Activated CD4-positive, alpha-beta T cell treated with anti-CD3 and anti-CD28 coated beads, Interleukin-2, amount 10 ng/mL, durations not matched to agents 24 days and 14 days (primary cell): ENCODE measurements around the gene EDC4. TPM values are rescaled to one million over a fixed set of nuclear protein-coding genes. Genes with fewer than 3 reads are reported as not detected.
A peak's percentile ranks its signal among the peaks of the same experiment; 100 is the strongest.
"Not testable (repeated sequence)": the region's sequence is repeated elsewhere in the genome, so short reads cannot be mapped to it uniquely, and the experiment has no call there.

Experiments
- DNase-seq: peaks from one replicate; pipeline ENCODE4 v3.0.0; 2022
- H3K27ac Mint-ChIP-seq: one replicate; pipeline ENCODE4 v1.8.0; 2022; ENCODE audit warnings: mild to moderate bottlenecking, mixed read lengths
- H3K27me3 Mint-ChIP-seq: one replicate; pipeline ENCODE4 v1.8.0; 2022; ENCODE audit warnings: mixed read lengths
- H3K36me3 Mint-ChIP-seq: one replicate; pipeline ENCODE4 v1.8.0; 2022; ENCODE audit warnings: low read depth, mild to moderate bottlenecking, mixed read lengths
- H3K4me1 Mint-ChIP-seq: one replicate; pipeline ENCODE4 v1.8.0; 2021; ENCODE audit warnings: mixed read lengths
- H3K4me3 Mint-ChIP-seq: one replicate; pipeline ENCODE4 v1.8.0; 2022; ENCODE audit warnings: mild to moderate bottlenecking, moderate library complexity, mixed read lengths
- H3K9me3 Mint-ChIP-seq: one replicate; pipeline ENCODE4 v1.8.0; 2021; ENCODE audit warnings: mixed read lengths
- intact Hi-C: fragments of 100-400 bp; cut with micrococcal nuclease; formaldehyde crosslinking; loops from one replicate; pipeline ENCODE4 v1.15.1; 2023
- total RNA-seq: library from RNA; stranded (reverse); gene quantifications from 2 replicates; pipeline ENCODE4 v1.2.3, GENCODE V29; 2022

Gene EDC4
- total RNA-seq, 1 donor from 2014 or later, result 112 TPM

DNA sequence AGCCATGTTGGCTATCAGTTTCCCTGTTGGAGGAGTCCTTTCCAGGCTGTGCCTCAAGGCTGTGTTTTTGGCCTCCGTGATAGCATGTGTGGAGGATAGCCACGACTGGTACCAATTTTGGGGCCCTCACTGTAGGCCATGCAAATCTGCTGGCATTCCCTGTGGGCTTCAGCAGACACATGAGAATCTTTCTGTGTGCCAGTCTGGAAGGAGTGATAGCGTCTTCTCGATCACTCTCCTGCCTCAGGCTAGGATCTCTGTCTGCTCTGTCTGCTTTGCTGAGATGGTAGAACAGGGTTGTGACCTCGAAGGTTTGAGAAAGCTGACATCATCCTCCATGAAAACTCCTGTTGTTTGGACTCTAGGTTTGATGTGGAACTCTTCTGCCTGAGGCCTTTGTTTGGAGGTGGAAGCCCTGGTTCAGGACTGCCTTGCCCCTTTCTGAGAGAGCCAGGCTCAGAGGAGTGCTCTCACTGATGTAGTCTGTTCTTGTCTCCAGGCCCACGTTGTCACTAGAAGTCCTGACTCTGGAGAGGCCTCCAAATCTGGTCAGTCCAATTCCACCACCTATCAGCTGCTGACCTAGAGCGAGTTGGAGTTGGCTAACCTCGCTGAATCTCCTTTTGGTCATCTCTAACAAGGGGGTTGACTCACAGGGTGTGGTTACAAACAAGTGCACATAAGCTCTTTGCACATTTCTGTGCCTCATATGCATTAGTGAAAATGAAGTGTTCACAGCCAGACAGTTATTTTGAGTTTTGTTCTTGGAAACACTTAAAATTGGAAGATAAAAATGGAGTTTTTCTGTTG, 12.1 kb upstream of the EDC4 start:
- H3K27me3 Mint-ChIP-seq, result no peaks in the 10 kb centered on the region
- DNase-seq, result no peak
- H3K4me1 Mint-ChIP-seq, result peaks cover 22% of the 10 kb centered on the region
- H3K27ac Mint-ChIP-seq, result peak overlapping the region; percentile 15
- H3K36me3 Mint-ChIP-seq, result peaks cover 22% of the 10 kb centered on the region
- intact Hi-C loops, result no loop called here
- H3K4me3 Mint-ChIP-seq, result no peak overlapping the region
- H3K9me3 Mint-ChIP-seq, result no peaks in the 10 kb centered on the region

DNA sequence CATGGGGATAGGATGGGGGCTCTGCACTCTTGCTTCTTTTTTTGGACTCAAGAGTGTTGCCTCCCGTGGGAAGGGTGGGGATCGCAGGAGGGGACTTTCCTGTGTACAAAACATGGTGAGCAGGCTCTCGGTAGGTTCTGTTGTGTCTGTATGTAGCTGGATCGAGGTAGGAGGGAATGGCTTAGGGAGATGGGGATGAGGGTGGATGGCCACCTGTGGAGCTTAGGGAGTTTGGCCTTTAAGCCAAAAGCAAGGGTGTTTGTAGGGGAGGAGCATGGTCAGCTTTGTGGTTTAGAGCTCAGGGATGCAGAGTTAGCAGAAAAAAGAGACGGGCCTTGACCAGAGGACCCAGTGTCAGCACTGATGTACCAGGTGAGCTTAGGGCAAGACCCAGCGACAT, 11.0 kb upstream of the EDC4 start:
- Mint-ChIP-seq H3K36me3 (peaks cover 29% of the 10 kb centered on the region), H3K27ac (no peak overlapping the region), H3K27me3 (no peaks in the 10 kb centered on the region), H3K9me3 (no peaks in the 10 kb centered on the region), H3K4me1 (peaks cover 22% of the 10 kb centered on the region), H3K4me3 (no peak overlapping the region)
- DNase-seq, result no peak
- intact Hi-C loops, result no loop called here

DNA sequence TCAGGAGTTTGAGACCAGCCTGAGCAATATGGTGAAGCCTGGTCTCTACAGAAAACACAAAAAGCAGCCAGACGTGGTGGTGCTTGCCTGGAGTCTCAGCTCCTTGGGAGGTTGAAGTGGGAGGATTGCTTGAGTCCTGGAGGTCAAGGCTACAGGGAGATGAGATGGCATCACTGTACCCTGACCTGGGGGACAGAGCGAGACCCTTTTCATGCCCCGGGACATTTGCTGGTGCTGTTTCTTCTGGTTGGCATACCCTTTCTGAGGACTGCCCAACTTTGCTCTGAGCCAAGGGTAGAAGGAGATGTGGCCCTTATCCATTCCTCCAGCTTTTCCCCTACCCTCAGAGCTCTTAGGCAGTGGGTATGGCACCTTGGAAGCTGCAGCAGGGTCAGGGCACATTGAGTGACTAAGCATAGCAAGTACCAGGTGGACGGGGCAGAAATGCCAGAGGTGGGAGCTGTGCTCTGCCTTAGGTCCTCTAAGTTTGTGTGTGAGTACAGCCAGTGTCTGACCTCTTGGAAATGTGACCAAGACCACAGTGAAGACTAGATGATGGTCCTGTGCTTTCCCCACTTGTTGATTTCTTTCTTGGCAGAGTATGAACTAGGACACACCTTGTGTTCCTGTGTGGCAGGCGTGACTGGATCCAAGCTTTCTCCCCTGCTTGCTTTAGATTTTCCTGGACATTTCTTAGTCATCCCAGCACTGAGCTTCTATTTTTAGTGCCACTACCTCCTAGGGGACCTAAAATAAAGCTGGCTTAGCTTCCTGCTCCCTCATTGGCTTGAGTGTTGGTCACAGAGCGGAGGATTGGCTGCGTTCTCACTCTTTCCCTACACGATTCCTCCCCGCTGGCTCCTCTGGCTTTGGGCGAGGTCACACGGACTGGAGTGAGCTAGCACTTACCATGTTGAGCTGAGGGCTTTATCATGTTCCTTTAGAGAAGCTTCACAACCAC, 9.9 kb upstream of the EDC4 start:
- intact Hi-C loops, result no loop called here
- Mint-ChIP-seq H3K9me3 (no peaks in the 10 kb centered on the region), H3K4me1 (peaks cover 13% of the 10 kb centered on the region), H3K4me3 (no peak overlapping the region), H3K36me3 (peaks cover 30% of the 10 kb centered on the region), H3K27ac (no peak overlapping the region), H3K27me3 (no peaks in the 10 kb centered on the region)
- no peak for DNase-seq

DNA sequence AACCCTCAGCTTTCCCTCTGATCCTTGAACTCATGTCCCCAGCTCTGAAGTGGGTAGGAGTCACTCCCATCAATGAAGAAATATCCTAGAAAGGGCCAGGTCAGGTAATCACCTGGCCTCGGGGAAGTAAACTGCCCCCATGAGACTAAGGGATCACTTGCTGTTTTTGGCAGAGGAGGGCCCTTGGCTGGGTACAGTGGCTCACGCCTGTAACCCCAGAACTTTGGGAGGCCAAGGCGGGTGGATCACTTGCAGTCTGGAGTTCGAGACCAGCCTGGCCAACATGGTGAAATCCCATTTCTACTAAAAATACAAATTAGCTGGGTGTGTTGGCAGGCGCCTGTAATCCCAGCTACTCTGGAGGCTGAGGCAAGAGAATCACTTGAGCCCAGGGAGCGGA, 8.8 kb upstream of the EDC4 start:
- intact Hi-C loops, H3K9me3 Mint-ChIP-seq, H3K4me3 Mint-ChIP-seq, H3K4me1 Mint-ChIP-seq, DNase-seq, H3K27me3 Mint-ChIP-seq, H3K27ac Mint-ChIP-seq: not testable (repeated sequence)
- H3K36me3 Mint-ChIP-seq, result peaks cover 31% of the 10 kb centered on the region

DNA sequence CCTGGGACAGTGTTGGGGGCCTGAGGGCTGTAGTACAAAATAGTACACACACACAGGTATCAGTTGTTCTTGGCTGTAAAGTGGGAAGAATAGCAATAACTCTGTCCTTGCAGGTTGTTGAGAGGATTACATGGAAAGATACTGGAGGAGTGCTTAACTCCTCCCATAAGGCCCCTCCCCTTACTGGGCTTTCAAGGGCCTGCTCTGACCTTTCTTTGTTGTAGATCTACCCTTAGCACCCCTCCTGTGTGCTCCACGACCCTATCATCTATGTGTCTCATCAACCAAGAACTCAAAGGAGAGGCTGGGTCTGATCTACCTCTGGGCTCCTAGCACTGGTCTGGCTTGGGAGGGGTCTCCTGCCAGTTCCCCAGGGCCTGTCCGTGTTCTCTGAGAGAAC, 8.3 kb upstream of the EDC4 start:
- Mint-ChIP-seq H3K27ac (peak overlapping the region; percentile 37), H3K4me1 (peaks cover 8% of the 10 kb centered on the region), H3K4me3 (no peak overlapping the region), H3K36me3 (peaks cover 31% of the 10 kb centered on the region), H3K9me3 (no peaks in the 10 kb centered on the region), H3K27me3 (no peaks in the 10 kb centered on the region)
- intact Hi-C loops, result no loop called here
- no peak for DNase-seq

DNA sequence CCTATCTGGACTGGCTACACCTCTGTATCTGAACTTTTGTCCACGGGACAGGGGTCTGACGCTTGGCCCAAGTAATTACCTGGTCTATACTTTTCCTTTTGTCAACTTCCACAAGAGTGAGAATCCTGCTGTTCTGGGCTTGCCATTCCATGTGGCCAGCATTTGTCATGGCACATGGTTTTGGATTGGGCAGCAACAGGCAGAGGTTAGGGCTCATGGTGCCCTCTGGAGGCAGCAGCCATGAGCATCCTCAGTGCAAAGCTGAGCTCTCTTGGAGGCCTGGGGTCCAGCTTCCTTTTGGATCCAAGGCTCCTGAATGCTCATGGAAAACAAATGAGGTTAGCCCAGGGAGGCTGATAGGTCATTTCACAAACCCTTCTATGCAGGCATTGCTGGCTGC, 7.5 kb upstream of the EDC4 start:
- peak overlapping the region; percentile 48 for H3K27ac Mint-ChIP-seq
- H3K36me3 Mint-ChIP-seq, result peaks cover 34% of the 10 kb centered on the region
- H3K27me3 Mint-ChIP-seq, result no peaks in the 10 kb centered on the region
- H3K4me1 Mint-ChIP-seq, result peaks cover 8% of the 10 kb centered on the region
- intact Hi-C loops, result no loop called here
- no peaks in the 10 kb centered on the region for H3K9me3 Mint-ChIP-seq
- H3K4me3 Mint-ChIP-seq, result no peak overlapping the region
- peak; percentile 74 for DNase-seq

DNA sequence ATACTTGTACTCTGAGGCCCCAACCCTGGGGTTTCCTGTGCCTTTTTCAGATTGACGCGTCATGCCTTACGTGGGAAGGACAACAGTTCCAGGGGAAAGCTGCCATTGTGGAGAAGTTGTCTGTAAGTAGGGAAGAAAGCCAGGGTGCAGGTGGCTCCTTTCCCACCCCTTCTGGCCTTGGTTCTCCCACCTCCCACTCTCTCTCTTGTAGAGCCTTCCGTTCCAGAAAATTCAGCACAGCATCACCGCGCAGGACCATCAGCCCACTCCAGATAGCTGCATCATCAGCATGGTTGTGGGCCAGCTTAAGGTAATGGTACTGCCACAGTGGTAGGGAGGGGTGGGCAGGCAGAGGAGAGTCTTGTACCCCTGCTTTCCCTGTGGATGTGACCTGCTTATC, 4.6 kb upstream of the EDC4 start:
- no peak overlapping the region for H3K27ac Mint-ChIP-seq
- peaks cover 37% of the 10 kb centered on the region for H3K36me3 Mint-ChIP-seq

DNA sequence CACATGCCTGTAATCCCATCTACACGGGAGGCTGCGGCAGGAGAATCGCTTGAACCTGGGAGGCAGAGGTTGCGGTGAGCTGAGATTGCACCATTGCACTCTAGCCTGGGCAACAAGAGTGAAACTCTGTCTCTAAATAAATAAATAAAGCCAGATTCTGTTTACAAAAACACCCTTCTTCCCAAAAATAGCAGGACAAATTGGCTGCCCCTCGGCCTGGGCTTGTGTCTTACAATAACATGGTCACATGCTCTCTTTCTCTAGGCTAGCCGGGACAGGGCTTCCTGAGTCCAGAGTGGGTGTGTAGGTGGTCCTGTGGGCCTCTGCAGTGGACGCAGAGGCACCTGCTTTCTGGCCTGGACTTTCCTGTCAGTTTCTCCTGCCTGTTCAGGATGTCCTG, 3.2 kb upstream of the EDC4 start:
- intact Hi-C loops, result loop anchor here (5.0 kb wide), 1 partner anchor 68 kb away; the partner anchor contains the start of gene PSMB10
- peak overlapping the region; percentile 25 for H3K27ac Mint-ChIP-seq
- no peaks in the 10 kb centered on the region for H3K27me3 Mint-ChIP-seq
- no peaks in the 10 kb centered on the region for H3K9me3 Mint-ChIP-seq
- H3K4me3 Mint-ChIP-seq, result no peak overlapping the region
- H3K36me3 Mint-ChIP-seq, result peaks cover 35% of the 10 kb centered on the region
- H3K4me1 Mint-ChIP-seq, result peaks cover 17% of the 10 kb centered on the region
- no peak for DNase-seq

More for the DNA sequence above, 4.6 kb upstream of the EDC4 start:
- Mint-ChIP-seq H3K4me3 (no peak overlapping the region), H3K4me1 (peaks cover 9% of the 10 kb centered on the region), H3K27me3 (no peaks in the 10 kb centered on the region), H3K9me3 (no peaks in the 10 kb centered on the region)
- intact Hi-C loops, result no loop called here
- DNase-seq, result no peak

DNA sequence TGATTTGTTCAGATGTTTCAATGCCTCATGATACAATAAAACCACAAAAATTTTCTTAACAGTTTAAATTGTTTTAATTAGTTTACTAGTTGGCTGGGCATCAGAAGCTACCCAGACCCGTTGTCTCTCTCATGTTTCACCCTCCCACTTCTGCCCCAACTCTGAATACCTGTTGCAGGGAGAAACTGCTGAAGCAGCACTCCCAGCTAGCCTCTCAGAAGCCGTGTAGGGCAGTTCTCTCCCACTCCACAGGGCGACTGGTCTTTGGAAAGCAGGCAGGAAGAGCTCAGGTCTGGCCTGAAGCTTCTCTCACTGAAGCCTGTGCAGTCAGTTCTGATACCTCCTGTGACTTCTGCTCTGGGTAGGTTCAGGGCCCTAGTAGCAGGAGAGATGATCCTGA, 1.6 kb upstream of the EDC4 start:
- H3K27ac Mint-ChIP-seq, result no peak overlapping the region
- DNase-seq, result no peak
- peaks cover 38% of the 10 kb centered on the region for H3K36me3 Mint-ChIP-seq
- H3K27me3 Mint-ChIP-seq, result no peaks in the 10 kb centered on the region
- H3K4me1 Mint-ChIP-seq, result peaks cover 27% of the 10 kb centered on the region
- intact Hi-C loops, result loop anchor here (5.0 kb wide), 1 partner anchor 66 kb away; the partner anchor contains the start of gene PSMB10
- no peaks in the 10 kb centered on the region for H3K9me3 Mint-ChIP-seq
- H3K4me3 Mint-ChIP-seq, result no peak overlapping the region

DNA sequence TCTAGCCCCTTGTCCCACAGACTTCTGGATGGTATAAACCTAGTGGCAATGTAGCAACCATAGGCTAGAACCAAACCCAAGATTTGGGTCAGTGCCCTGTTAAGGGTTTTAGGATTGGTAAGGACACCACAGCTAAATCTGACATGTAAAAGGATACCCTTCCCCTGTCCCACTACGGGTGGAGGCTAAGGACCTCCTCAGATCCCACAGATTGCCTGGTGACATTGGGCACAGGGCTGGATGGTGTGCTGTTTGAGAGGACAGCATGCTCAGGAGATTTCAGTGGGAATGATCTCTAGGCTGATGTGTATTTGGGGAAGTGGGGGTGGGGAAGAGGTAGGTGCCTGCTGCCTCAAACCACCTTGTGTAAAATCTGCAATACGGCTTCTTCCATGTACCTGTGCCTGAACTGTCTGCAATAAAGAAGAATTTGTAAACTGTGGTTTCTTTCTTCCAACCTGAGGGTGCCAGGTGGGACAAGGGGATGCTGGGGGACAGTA, 671 bp upstream of the EDC4 start:
- Mint-ChIP-seq H3K27ac (peak overlapping the region; percentile 88), H3K4me3 (peak overlapping the region; percentile 86), H3K27me3 (no peaks in the 10 kb centered on the region), H3K9me3 (no peaks in the 10 kb centered on the region), H3K36me3 (peaks cover 39% of the 10 kb centered on the region), H3K4me1 (peaks cover 27% of the 10 kb centered on the region)
- DNase-seq, result no peak
- intact Hi-C loops, result loop anchor here (2.0 to 5.0 kb wide), 3 partner anchors 21 to 65 kb away; partner anchors contain the start of genes PSKH1 and PSMB10

DNA sequence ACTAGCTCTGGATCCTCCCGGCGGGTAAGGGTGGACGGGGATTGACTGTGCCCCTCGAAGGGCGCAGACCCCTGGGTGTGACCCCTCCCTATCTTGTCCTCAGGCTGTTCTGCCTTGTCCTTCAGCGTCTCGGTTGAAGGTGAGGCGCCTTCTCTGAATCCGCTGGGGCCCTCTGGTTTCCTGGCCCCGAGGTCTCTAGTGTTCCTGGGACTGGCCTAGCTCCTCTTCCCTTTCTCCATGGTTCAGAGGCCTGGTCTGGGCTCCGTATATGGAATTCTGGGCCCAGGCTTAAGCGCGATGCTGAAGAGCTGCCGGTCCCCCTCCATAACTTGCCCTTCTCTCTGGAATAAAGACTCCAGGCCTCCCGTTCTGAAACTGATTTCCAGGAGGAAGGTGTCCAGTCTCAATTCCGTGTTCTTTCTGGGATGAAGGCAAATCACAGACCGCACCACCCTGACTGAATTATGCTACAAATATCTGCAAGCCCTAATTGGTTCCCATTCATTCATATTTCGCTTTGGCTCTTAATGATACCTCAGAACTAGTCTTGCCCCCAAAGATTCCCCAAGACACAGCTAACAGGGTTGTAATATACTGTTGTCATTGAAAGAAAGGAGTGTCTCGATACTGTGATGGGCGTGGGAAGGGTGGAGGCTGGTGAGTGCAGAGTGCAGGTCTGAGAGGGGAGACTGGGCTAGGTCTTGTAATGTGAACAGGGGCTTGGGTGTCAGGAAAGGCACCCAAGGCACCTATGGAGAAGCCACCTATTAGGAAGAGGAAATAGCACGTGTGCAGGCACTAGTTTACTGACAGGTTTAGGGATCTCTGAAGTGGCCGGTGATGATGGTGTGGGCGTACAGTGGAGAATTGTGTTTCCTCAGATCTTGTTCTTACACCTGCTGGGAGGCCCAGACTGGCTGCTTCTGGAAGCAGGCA, 851 bp downstream of the EDC4 start:
- intact Hi-C loops, result loop anchor here (1.0 to 5.0 kb wide), 4 partner anchors 19 to 64 kb away; partner anchors contain the start of genes CENPT, PSKH1 and PSMB10
- H3K27me3 Mint-ChIP-seq, result no peaks in the 10 kb centered on the region
- H3K4me3 Mint-ChIP-seq, result peak overlapping the region; percentile 86
- H3K4me1 Mint-ChIP-seq, result peaks cover 27% of the 10 kb centered on the region
- H3K27ac Mint-ChIP-seq, result peak overlapping the region; percentile 85
- H3K36me3 Mint-ChIP-seq, result peaks cover 49% of the 10 kb centered on the region
- DNase-seq, result no peak
- no peaks in the 10 kb centered on the region for H3K9me3 Mint-ChIP-seq

DNA sequence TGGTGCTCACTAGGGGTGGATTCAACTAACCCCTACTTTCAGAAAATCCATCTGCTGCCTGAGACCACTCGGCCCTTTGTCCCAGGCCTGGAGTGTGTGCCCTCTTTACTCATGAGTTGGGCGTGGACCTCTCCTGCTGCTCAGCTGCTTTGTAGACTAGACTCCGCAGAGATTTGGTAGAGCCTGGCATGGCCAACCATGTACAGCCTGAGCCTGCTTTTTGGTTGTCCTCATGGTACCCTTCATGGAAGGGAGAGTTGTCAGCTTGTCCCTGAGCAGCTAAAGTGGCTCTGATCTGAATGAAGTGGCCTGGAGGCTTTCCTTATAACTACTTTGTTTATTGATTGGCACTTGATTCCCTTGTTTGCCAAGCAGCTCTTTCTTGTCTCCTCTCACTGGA, 1.5 kb downstream of the EDC4 start:
- Mint-ChIP-seq H3K27ac (peak overlapping the region; percentile 85), H3K9me3 (no peaks in the 10 kb centered on the region), H3K4me3 (peak overlapping the region; percentile 86), H3K27me3 (no peaks in the 10 kb centered on the region), H3K36me3 (peaks cover 56% of the 10 kb centered on the region), H3K4me1 (peaks cover 27% of the 10 kb centered on the region)
- intact Hi-C loops, result loop anchor here (5.0 kb wide), 1 partner anchor 63 kb away; the partner anchor contains the start of gene PSMB10
- DNase-seq, result no peak

DNA sequence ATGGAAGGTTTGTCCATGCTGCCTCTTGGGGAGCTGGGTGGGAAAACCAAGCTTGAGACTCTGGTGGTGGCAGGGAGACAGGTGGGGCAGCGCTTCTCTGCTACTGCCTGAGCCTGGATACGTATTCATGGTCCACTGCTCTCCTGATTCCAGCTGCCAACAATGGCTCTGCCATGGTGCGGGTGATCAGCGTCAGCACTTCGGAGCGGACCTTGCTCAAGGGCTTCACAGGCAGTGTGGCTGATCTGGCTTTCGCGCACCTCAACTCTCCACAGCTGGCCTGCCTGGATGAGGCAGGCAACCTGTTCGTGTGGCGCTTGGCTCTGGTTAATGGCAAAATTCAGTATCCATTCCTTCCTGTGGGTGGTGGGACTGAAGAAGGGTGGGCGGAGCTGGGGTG, 4.2 kb downstream of the EDC4 start:
- intact Hi-C loops, result no loop called here
- DNase-seq, result no peak
- Mint-ChIP-seq H3K27me3 (no peaks in the 10 kb centered on the region), H3K4me1 (peaks cover 27% of the 10 kb centered on the region), H3K9me3 (no peaks in the 10 kb centered on the region), H3K36me3 (peaks cover 57% of the 10 kb centered on the region), H3K4me3 (no peak overlapping the region), H3K27ac (no peak overlapping the region)
